ENCODE results near the gene LIME1. TPM values are rescaled to one million over a fixed set of nuclear protein-coding genes. Genes with fewer than 3 reads are reported as not detected.
A peak's percentile ranks its signal among the peaks of the same experiment; 100 is the strongest.

The LIME1 gene
- total and polyA plus RNA-seq, 9 of the 15 experiments (the other 6 are each of a cell fraction or from before 2014, with no cell fraction given) = 0.11 to 17.1 (median 2.8) TPM; not detected in 2

GRCh38 chr20:63740627-63741353 lies 4.3 kb downstream of the LIME1 start (continued):
- TF ChIP-seq, protein P1, sequence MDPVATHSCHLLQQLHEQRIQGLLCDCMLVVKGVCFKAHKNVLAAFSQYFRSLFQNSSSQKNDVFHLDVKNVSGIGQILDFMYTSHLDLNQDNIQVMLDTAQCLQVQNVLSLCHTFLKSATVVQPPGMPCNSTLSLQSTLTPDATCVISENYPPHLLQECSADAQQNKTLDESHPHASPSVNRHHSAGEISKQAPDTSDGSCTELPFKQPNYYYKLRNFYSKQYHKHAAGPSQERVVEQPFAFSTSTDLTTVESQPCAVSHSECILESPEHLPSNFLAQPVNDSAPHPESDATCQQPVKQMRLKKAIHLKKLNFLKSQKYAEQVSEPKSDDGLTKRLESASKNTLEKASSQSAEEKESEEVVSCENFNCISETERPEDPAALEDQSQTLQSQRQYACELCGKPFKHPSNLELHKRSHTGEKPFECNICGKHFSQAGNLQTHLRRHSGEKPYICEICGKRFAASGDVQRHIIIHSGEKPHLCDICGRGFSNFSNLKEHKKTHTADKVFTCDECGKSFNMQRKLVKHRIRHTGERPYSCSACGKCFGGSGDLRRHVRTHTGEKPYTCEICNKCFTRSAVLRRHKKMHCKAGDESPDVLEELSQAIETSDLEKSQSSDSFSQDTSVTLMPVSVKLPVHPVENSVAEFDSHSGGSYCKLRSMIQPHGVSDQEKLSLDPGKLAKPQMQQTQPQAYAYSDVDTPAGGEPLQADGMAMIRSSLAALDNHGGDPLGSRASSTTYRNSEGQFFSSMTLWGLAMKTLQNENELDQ (CRISPR knock-in tag; IDR thresholded peaks at IDR 0.05; ENCODE audit: borderline replicate concordance) = no peak
- no peak for TF ChIP-seq IRF1 (CRISPR knock-in tag; IDR thresholded peaks at IDR 0.05; ENCODE audit: borderline replicate concordance)
- no peak for TF ChIP-seq ZNF133 (CRISPR knock-in tag; IDR thresholded peaks at IDR 0.05)
- TF ChIP-seq HNRNPLL (IDR thresholded peaks at IDR 0.05; ENCODE audit: low read depth, low read length, poor library complexity, severe bottlenecking) = peak; percentile 9
- TF ChIP-seq, protein P2, sequence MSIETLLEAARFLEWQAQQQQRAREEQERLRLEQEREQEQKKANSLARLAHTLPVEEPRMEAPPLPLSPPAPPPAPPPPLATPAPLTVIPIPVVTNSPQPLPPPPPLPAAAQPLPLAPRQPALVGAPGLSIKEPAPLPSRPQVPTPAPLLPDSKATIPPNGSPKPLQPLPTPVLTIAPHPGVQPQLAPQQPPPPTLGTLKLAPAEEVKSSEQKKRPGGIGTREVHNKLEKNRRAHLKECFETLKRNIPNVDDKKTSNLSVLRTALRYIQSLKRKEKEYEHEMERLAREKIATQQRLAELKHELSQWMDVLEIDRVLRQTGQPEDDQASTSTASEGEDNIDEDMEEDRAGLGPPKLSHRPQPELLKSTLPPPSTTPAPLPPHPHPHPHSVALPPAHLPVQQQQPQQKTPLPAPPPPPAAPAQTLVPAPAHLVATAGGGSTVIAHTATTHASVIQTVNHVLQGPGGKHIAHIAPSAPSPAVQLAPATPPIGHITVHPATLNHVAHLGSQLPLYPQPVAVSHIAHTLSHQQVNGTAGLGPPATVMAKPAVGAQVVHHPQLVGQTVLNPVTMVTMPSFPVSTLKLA (conservative IDR thresholded peaks at IDR 0.05) = peak; percentile 83 to 88
- no peak for TF ChIP-seq BMI1 (IDR thresholded peaks at IDR 0.05; ENCODE audit: low read length)
- no peak for TF ChIP-seq ZBTB12 (CRISPR knock-in tag; IDR thresholded peaks at IDR 0.05)
- TF ChIP-seq XRCC5 (IDR thresholded peaks at IDR 0.05; ENCODE audit: low read depth, low read length) = 0 out of 2 replicates have a peak, but pooled peaks have one; percentile 20
- peak; percentile 77 for TF ChIP-seq ARID4B (CRISPR knock-in tag; IDR thresholded peaks at IDR 0.05)
- 0 out of 2 replicates have a peak, but pooled peaks have one; percentile 32 for TF ChIP-seq CREB1 (IDR thresholded peaks at IDR 0.05)
- no peak; the same call in 1 of the 2 replicates for TF ChIP-seq CREB1 (CRISPR knock-in tag; IDR thresholded peaks at IDR 0.05)
- peak; percentile 71 for TF ChIP-seq DACH1 (IDR thresholded peaks at IDR 0.05; ENCODE audit: partially characterized antibody)
- peak; percentile 24; the same call in 1 of the 2 replicates for TF ChIP-seq CREM (IDR thresholded peaks at IDR 0.05; ENCODE audit: low read depth)
- TF ChIP-seq MAX (CRISPR knock-in tag; IDR thresholded peaks at IDR 0.05) = peak; percentile 78
- TF ChIP-seq KDM2B (CRISPR knock-in tag; IDR thresholded peaks at IDR 0.05) = 0 out of 2 replicates have a peak, but pooled peaks have one; percentile 43
- peak; percentile 57 for TF ChIP-seq DPF2 (IDR thresholded peaks at IDR 0.05)
- TF ChIP-seq PPARD (CRISPR knock-in tag; IDR thresholded peaks at IDR 0.05) = no peak
